ENCODE data around the gene TECRL. TPM values are rescaled to one million over a fixed set of nuclear protein-coding genes. Genes with fewer than 3 reads are reported as not detected.
A peak's percentile ranks its signal among the peaks of the same experiment; 100 is the strongest.

Gene TECRL
- total RNA-seq, 1 experiment from 2014 or later, result not detected

- BruUV-seq (replicated peaks), result no TSS peak
- DNase-seq (ENCODE audit: low read depth, low spot score), result no peak
- ATAC-seq, result no peak
- H4K20me1 ChIP-seq (ENCODE audit: insufficient read depth), result no peaks in the 10 kb centered on the region
- ChIA-PET CTCF (no interaction called here), POLR2A (no interaction called here), RAD21 (ENCODE audit: low non-redundant PET in 1 of 2, low total read pairs in 2 of 2, uncharacterized antibody in 2 of 2, unreplicated experiment in 2 of 2) (no interaction called here)
- intact Hi-C loops (cut with micrococcal nuclease), result no loop called here
- no peak overlapping the region for H2AFZ ChIP-seq (ENCODE audit: low read depth, low read length, poor library complexity, severe bottlenecking)
- no peaks in the 10 kb centered on the region for H3K27me3 ChIP-seq (ENCODE audit: insufficient read depth, low read length)
- TF ChIP-seq ZNF274 (IDR thresholded peaks at IDR 0.05; ENCODE audit: low read depth, low read length) (no peak), CBX3 (IDR thresholded peaks at IDR 0.05; ENCODE audit: low read depth) (no peak), RAD21 (IDR thresholded peaks at IDR 0.05; ENCODE audit: low read depth) (no peak), ZBTB33 (IDR thresholded peaks at IDR 0.05; ENCODE audit: extremely low read depth, insufficient replicate concordance, low read length) (no peak), FOSL1 (IDR thresholded peaks at IDR 0.05; ENCODE audit: low read depth) (no peak)
- H3K4me3 ChIP-seq (replicated peaks in 1 of 2; ENCODE audit: low read depth in 1 of 2, low read length in 2 of 2), result no peak overlapping the region
- H3K9me2 ChIP-seq (ENCODE audit: insufficient read depth), result no peaks in the 10 kb centered on the region
- H3K79me2 ChIP-seq (ENCODE audit: insufficient read depth, low read length), result no peaks in the 10 kb centered on the region
- no peaks in the 10 kb centered on the region for H3K4me1 ChIP-seq (ENCODE audit: control insufficient read depth in 1 of 2, insufficient read depth in 2 of 2, low read length in 2 of 2)
- H3K27ac ChIP-seq (ENCODE audit: low read depth, low read length), result no peak overlapping the region
- peaks cover 4 to 34% of the 10 kb centered on the region in 2 experiments; a peak in 3 of 4 replicates for H3K9me3 ChIP-seq (ENCODE audit: control insufficient read depth in 1 of 2, insufficient read depth in 1 of 2, low read depth in 1 of 2, low read length in 2 of 2)
- no peaks in the 10 kb centered on the region for H3K36me3 ChIP-seq (ENCODE audit: control insufficient read depth in 1 of 2, insufficient read depth in 2 of 2, low read length in 2 of 2)
- no peak overlapping the region for H3K4me2 ChIP-seq (ENCODE audit: low read length)
- no peak overlapping the region for H3K9ac ChIP-seq (ENCODE audit: low read length)
Measured at GRCh38 chr4:64248186-64248585, 161.1 kb downstream of the TECRL start.

- no peaks in the 10 kb centered on the region for H3K36me3 ChIP-seq (ENCODE audit: control insufficient read depth in 1 of 2, insufficient read depth in 2 of 2, low read length in 2 of 2)
- no peak overlapping the region for H3K4me3 ChIP-seq (replicated peaks in 1 of 2; ENCODE audit: low read depth in 1 of 2, low read length in 2 of 2)
- no peak overlapping the region for H2AFZ ChIP-seq (ENCODE audit: low read depth, low read length, poor library complexity, severe bottlenecking)
- no TSS peak for BruUV-seq (replicated peaks)
- H3K9ac ChIP-seq (ENCODE audit: low read length), result no peak overlapping the region
- peak; percentile 8 for DNase-seq (ENCODE audit: low read depth, low spot score)
- peaks cover 38 to 40% of the 10 kb centered on the region in 2 experiments; a peak in 3 of 4 replicates for H3K9me3 ChIP-seq (ENCODE audit: control insufficient read depth in 1 of 2, insufficient read depth in 1 of 2, low read depth in 1 of 2, low read length in 2 of 2)
- no peaks in the 10 kb centered on the region for H3K79me2 ChIP-seq (ENCODE audit: insufficient read depth, low read length)
- ATAC-seq, result no peak
- RAD21 ChIA-PET (ENCODE audit: low non-redundant PET in 1 of 2, low total read pairs in 2 of 2, uncharacterized antibody in 2 of 2, unreplicated experiment in 2 of 2), result no interaction called here
- CTCF ChIA-PET, result no interaction called here
- no peaks in the 10 kb centered on the region for H3K4me1 ChIP-seq (ENCODE audit: control insufficient read depth in 1 of 2, insufficient read depth in 2 of 2, low read length in 2 of 2)
- TF ChIP-seq POLR2AphosphoS5 (IDR thresholded peaks at IDR 0.05; ENCODE audit: low read depth, low read length) (no peak), CBX3 (IDR thresholded peaks at IDR 0.05; ENCODE audit: low read depth) (peak; percentile 26; the same call in 1 of the 2 replicates)
- no peaks in the 10 kb centered on the region for H4K20me1 ChIP-seq (ENCODE audit: insufficient read depth)
- no peak overlapping the region for H3K27ac ChIP-seq (ENCODE audit: low read depth, low read length)
- H3K4me2 ChIP-seq (ENCODE audit: low read length), result no peak overlapping the region
- no peaks in the 10 kb centered on the region for H3K27me3 ChIP-seq (ENCODE audit: insufficient read depth, low read length)
- POLR2A ChIA-PET, result no interaction called here
- H3K9me2 ChIP-seq (ENCODE audit: insufficient read depth), result no peaks in the 10 kb centered on the region
- intact Hi-C loops (cut with micrococcal nuclease), result no loop called here
Measured at GRCh38 chr4:64230709-64231310, 178.4 kb downstream of the TECRL start.

All from HCT116 (cell line).